Common myeloid progenitor, CD34-positive (primary cell): ENCODE results near the gene CARD9.

ENCODE experiments used
- CTCF ChIA-PET: fragments of 350-600 bp; sonication (Branson Sonifier 250); formaldehyde crosslinking; loops from one replicate; lab custom pipeline; 2021; ENCODE audit warnings: antibody characterized with exemption; lab: Charles Lee
- POLR2A ChIA-PET: fragments of 350-600 bp; sonication (Branson Sonifier 250); formaldehyde crosslinking; loops from one replicate; lab custom pipeline; 2021; ENCODE audit warnings: antibody characterized with exemption; lab: Charles Lee
- DNase-seq, 3 donors: peaks; one replicate each; pipeline versions ENCODE4 v3.0.0 to v3.0.0-alpha.2; 2013
- H3K27ac ChIP-seq, 2 experiments: 1 replicate in 1 of 2; 2 replicates in 1 of 2; pipeline ENCODE4 v1.7.0; 2013; ENCODE audit warnings: inconsistent platforms in 2 of 2, low read length in 2 of 2, mild to moderate bottlenecking in 2 of 2, low read depth in 1 of 2, moderate library complexity in 1 of 2; ENCODE audit not compliant: severe bottlenecking in 2 of 2, insufficient read depth in 1 of 2, poor library complexity in 1 of 2
- H3K27me3 ChIP-seq, 5 experiments: replicated peaks in 2 of 5; 1 replicate in 3 of 5; 2 replicates in 2 of 5; pipeline versions ENCODE4 v1.6.1 to v1.7.0; 2013; ENCODE audit warnings: low read length in 4 of 5, mild to moderate bottlenecking in 2 of 5, moderate library complexity in 2 of 5, inconsistent platforms in 1 of 5; ENCODE audit not compliant: insufficient read depth in 5 of 5, control insufficient read depth in 4 of 5
- H3K36me3 ChIP-seq, 4 experiments: 1 replicate in 2 of 4; 2 replicates in 2 of 4; pipeline versions ENCODE4 v1.6.1 to v1.7.0; 2013; ENCODE audit warnings: low read length in 3 of 4, control low read depth in 1 of 4, mild to moderate bottlenecking in 1 of 4; ENCODE audit not compliant: control insufficient read depth in 4 of 4, insufficient read depth in 4 of 4
- H3K4me1 ChIP-seq, 4 experiments: 1 replicate in 3 of 4; 2 replicates in 1 of 4; pipeline versions ENCODE4 v1.6.1 to v1.7.1; 2013; ENCODE audit warnings: low read length in 3 of 4, mild to moderate bottlenecking in 3 of 4, control low read depth in 1 of 4, inconsistent platforms in 1 of 4, moderate library complexity in 1 of 4; ENCODE audit not compliant: control insufficient read depth in 4 of 4, insufficient read depth in 4 of 4; ENCODE audit errors: control extremely low read depth in 1 of 4
- H3K4me3 ChIP-seq, 7 experiments: 1 replicate in 4 of 7; 2 replicates in 3 of 7; pipeline versions ENCODE4 v1.5.1 to v1.7.0; 2013; ENCODE audit warnings: mild to moderate bottlenecking in 7 of 7, low read length in 6 of 7, moderate library complexity in 6 of 7, inconsistent platforms in 2 of 7, low read depth in 2 of 7, control low read depth in 1 of 7; ENCODE audit not compliant: insufficient read depth in 4 of 7, control insufficient read depth in 1 of 7; ENCODE audit errors: extremely low read depth in 1 of 7
- H3K9me3 ChIP-seq, 5 experiments: 1 replicate in 4 of 5; 2 replicates in 1 of 5; pipeline versions ENCODE4 v1.6.1 to v1.7.1; 2013; ENCODE audit warnings: low read length in 4 of 5, mild to moderate bottlenecking in 2 of 5, inconsistent platforms in 1 of 5, low read depth in 1 of 5, moderate library complexity in 1 of 5; ENCODE audit not compliant: control insufficient read depth in 4 of 5, insufficient read depth in 2 of 5; ENCODE audit errors: control extremely low read depth in 1 of 5
- WGBS: methylation state at CpG from one replicate; pipeline ENCODE4 v1.1.5; 2013; ENCODE audit not compliant: insufficient coverage; 5-methylcytosine and 5-hydroxymethylcytosine counted together

Gene CARD9

DNA sequence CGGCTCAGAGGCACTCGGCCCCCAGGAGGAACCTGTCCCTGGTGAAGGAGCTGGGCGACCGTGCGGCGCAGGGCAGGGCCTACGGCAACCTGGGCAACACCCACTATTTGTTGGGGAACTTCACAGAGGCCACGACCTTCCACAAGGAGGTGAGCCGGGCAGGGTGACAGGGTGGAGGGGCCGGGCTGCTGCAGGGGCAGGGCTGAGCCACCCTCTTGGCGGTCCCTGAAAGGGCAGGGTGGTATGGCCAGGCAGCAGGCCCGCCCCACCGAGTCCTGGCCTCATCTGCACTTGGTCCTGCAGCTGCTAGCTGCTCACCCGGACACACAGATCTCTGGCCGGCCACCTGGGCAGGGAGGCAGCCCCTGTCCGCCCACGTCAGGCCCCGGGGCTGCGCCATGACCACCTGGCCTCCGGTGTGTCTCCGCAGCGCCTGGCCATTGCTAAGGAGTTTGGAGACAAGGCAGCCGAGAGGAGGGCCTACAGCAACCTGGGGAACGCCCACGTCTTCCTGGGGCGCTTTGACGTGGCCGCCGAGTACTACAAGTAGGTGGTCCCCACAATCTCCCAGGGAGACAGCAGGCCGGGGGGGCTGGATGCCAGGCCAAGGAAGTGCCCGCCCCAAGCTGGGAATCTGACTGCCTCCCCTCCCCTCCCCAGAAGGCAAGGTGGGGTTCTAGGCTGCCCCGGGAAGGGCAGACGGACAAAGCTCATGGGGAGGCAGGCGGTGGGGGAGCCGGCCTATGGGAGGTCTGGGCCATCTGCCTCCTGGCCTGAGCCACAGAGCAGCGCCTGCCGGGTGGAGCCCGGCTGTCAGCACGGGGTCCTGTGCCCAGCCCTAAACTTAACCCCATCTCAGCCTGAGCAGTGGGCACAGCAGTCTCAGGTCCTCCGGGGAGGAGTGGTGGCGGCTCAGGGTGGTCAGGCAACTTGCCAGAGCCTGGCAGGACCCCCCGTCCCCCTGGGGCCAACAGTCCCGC lies 35.8 kb downstream of the CARD9 start:
- ChIA-PET POLR2A (interaction anchor here (0.6 to 1.6 kb wide), 3 partner anchors 9 to 66 kb away, joined by 3 to 5 read pairs (median 3); no protein-coding TSS in a partner anchor), CTCF (interaction anchor here (1.2 to 1.9 kb wide), 4 partner anchors 9 to 64 kb away, joined by 6 to 9 read pairs (median 8); partner anchors contain the start of gene GPSM1)
- 97% methylated on average over 34 of the region's 43 CpGs for WGBS
- Histone ChIP-seq H3K27ac (no peak overlapping the region), H3K9me3 (no peaks in the 10 kb centered on the region), H3K36me3 (peaks cover 3 to 78% (median 41%) of the 10 kb centered on the region in 4 experiments), H3K4me3 (no peak overlapping the region), H3K27me3 (no peaks in the 10 kb centered on the region), H3K4me1 (peaks cover 0 to 8% (median 3%) of the 10 kb centered on the region in 4 experiments)
- DNase-seq: no peak

DNA sequence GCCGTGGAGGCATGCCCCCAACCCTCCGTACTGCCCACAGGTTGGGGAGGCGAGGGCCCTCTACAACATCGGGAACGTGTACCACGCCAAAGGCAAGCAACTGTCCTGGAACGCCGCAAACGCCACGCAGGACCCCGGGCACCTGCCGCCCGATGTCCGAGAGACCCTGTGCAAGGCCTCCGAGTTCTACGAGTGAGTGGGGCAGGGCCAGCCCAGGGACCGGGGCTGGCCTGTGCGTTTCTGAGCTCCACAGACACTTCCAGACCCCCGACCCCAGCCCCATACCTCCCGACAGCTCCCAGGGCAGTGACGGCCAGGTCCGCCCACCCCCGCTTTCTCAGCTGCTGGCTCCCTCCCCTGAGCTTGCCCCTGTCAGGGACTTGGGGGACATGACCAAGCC lies 36.6 kb downstream of the CARD9 start:
- no peaks in the 10 kb centered on the region for H3K9me3 ChIP-seq
- H3K27me3 ChIP-seq: no peaks in the 10 kb centered on the region
- peaks cover 0 to 2% (median 0%) of the 10 kb centered on the region in 4 experiments for H3K4me1 ChIP-seq
- H3K4me3 ChIP-seq: no peak overlapping the region
- ChIA-PET CTCF (interaction anchor here (1.2 to 1.9 kb wide), 4 partner anchors 8 to 64 kb away, joined by 6 to 9 read pairs (median 8); partner anchors contain the start of gene GPSM1), POLR2A (interaction anchor here (0.6 to 1.6 kb wide), 2 partner anchors 13 to 67 kb away, joined by 3 to 5 read pairs; no protein-coding TSS in a partner anchor)
- H3K36me3 ChIP-seq: peaks cover 3 to 85% (median 42%) of the 10 kb centered on the region in 4 experiments
- no peak overlapping the region for H3K27ac ChIP-seq
- no peak for DNase-seq
- 97% methylated on average over 22 of the region's 23 CpGs for WGBS

DNA sequence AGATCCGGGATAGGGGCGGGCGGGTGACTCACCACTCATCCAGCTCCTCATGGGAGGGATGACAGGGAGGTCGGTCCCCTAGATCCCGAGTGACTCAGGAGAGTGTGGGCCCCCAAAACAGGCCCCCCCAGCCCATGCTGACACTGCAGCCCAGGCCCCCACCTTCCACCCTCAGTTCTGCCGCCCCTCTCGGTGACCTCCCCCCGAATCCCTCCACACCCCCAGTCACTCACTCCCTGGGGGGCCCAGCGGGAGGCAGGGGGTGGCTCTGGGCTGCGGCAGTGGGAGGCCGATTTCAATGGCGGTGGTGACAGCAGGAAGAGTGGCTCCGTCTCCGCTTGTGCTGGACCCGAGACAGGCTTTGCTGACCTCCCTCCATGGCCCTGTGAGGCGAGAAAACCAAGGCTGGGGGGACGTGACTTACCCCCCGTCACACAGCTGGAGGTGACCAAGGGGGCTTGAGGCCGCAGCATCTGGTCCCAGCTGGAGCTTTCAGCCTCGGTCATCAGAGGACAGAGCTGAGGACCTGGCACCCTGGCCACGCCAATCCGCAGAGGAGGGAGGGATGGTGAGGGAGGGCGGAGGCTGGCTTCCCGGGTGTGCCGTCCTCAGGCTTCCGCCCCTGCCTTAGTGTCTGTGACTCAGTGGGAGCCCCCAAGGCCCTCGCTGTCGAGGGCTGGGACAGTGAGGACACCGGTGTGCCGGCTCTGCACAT lies 37.2 kb downstream of the CARD9 start:
- Histone ChIP-seq H3K9me3 (no peaks in the 10 kb centered on the region), H3K27me3 (no peaks in the 10 kb centered on the region), H3K27ac (no peak overlapping the region), H3K36me3 (peaks cover 3 to 84% (median 40%) of the 10 kb centered on the region in 4 experiments), H3K4me1 (no peaks in the 10 kb centered on the region), H3K4me3 (no peak overlapping the region)
- POLR2A ChIA-PET: interaction anchor here (1.0 to 1.6 kb wide), 2 partner anchors 12 to 24 kb away, joined by 3 to 5 read pairs; no protein-coding TSS in a partner anchor
- 97% methylated on average over 24 of the region's 30 CpGs for WGBS
- DNase-seq: no peak
- CTCF ChIA-PET: interaction anchor here (0.6 to 1.9 kb wide), 3 partner anchors 8 to 14 kb away, joined by 3 to 8 read pairs (median 6); partner anchors contain the start of gene GPSM1

DNA sequence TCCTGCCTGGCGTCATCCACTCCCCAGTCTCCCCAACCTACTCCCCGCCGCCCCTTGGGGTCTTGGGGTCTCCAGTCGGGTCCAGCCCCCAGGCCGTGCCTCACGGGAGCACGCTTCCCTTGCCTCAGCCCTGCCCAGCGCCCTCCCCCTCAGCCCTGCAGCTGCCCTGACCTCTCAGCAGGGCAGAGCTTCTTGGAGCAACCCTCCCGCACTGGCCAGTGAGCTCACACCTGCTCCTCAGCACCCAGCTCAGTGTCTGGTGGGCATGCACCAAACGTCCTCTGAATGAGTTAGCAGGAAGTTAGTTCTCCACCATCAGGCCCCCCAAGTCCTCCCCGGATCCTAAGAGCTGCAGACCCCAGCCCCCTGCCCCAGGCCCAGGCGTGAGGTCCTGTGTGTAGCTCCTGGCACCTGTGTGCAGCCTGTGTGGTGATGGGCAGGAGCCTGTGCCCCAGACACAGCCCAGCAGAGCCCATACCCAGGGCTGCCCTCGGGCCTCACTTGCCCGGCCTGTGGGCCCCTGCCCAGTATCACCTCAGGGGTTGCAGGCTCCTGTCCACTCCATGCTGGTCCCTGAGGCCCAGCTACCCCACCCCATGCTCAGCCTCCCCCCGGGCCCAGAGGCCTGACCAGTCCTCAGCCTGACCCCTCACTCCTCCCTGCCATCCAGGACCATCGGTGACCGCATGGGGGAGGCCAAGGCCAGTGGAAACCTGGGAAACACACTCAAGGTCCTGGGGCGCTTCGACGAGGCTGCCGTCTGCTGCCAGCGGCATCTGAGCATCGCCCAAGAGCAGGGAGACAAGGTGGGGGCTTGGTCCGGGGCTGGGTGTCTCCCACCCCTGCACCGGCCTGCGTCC lies 37.9 kb downstream of the CARD9 start:
- DNase-seq: no peak
- 95% methylated on average over 24 of the region's 26 CpGs for WGBS
- Histone ChIP-seq H3K4me3 (no peak overlapping the region), H3K4me1 (peaks cover 0 to 4% (median 1%) of the 10 kb centered on the region in 4 experiments), H3K27ac (no peak overlapping the region), H3K36me3 (peaks cover 3 to 81% (median 39%) of the 10 kb centered on the region in 4 experiments), H3K9me3 (no peaks in the 10 kb centered on the region), H3K27me3 (no peaks in the 10 kb centered on the region)
- ChIA-PET CTCF (interaction anchor here (0.6 to 1.8 kb wide), 4 partner anchors 12 to 84 kb away, joined by 3 to 6 read pairs (median 4); no protein-coding TSS in a partner anchor), POLR2A (interaction anchor here (1.0 kb wide), 1 partner anchor 23 kb away, joined by 3 read pairs; no protein-coding TSS in a partner anchor)

DNA sequence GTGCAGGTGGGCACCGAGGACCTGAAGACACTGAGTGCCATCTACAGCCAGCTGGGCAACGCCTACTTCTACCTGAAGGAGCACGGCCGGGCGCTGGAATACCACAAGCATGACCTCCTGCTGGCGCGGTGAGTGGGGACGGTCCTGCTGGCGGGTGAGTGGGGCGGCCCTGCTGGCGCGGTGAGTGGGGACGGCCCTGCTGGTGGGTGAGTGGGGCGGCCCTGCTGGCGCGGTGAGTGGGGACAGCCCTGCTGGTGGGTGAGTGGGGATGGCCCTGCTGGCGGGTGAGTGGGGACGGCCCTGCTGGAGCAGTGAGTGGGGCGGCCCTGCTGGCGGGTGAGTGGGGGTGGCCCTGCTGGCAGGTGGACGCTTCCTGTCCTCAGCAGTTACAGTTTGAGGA lies 38.9 kb downstream of the CARD9 start:
- Histone ChIP-seq H3K4me3 (no peak overlapping the region), H3K27me3 (no peaks in the 10 kb centered on the region), H3K36me3 (peaks cover 3 to 74% (median 34%) of the 10 kb centered on the region in 4 experiments), H3K4me1 (peaks cover 0 to 12% (median 6%) of the 10 kb centered on the region in 4 experiments), H3K9me3 (no peaks in the 10 kb centered on the region), H3K27ac (no peak overlapping the region)
- ChIA-PET CTCF (interaction anchor here (1.8 kb wide), 1 partner anchor 22 kb away, joined by 6 read pairs; no protein-coding TSS in a partner anchor), POLR2A (no interaction called here)
- WGBS: 97% methylated on average over 16 of the region's 21 CpGs
- DNase-seq: no peak

DNA sequence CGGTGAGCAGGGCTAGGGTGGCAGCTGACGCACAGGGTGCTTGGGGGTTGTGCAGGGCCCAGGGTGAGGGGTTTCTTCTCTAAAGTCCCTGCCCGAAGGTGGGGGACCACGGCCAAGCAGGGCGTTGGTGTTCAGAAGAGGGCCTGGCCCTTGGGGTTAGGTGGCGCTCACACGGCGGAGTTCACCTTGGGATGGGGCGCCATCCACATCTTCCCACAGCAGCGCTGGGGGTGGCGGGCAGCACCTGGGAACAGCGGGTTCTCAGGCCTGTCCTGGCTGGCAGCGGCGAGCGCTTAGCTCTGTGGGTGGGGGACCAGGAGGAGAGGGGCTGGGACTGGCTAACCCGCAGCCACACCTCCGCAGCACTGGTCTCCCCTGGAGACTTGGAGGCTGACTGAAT lies 40.0 kb downstream of the CARD9 start:
- Histone ChIP-seq H3K27me3 (no peaks in the 10 kb centered on the region), H3K4me1 (peaks cover 0 to 23% (median 16%) of the 10 kb centered on the region in 4 experiments), H3K9me3 (no peaks in the 10 kb centered on the region), H3K4me3 (no peak overlapping the region), H3K27ac (no peak overlapping the region), H3K36me3 (peaks cover 0 to 64% (median 34%) of the 10 kb centered on the region in 4 experiments)
- POLR2A ChIA-PET: no interaction called here
- 98% methylated on average over 9 of the region's 17 CpGs for WGBS
- no peak for DNase-seq
- CTCF ChIA-PET: interaction anchor here (0.7 to 1.2 kb wide), 2 partner anchors 9 to 30 kb away, joined by 3 read pairs; partner anchors contain the start of gene DNLZ
